ENCODE measurements around the gene EIF2A.

- no peak for TF ChIP-seq CTCF (IDR thresholded peaks at IDR 0.05; ENCODE audit: low read depth, low read length, poor library complexity, severe bottlenecking)
- TF ChIP-seq EZH2phosphoT487 (IDR thresholded peaks at IDR 0.05; ENCODE audit: borderline replicate concordance, low read length), result no peak
These were observed 10.2 kb downstream of the EIF2A start for GRCh38 chr3:150556792-150557191.
